Heart right ventricle (tissue), 16 donors: ENCODE results near the gene FAM204A. TPM values are rescaled to one million over a fixed set of nuclear protein-coding genes. Genes with fewer than 3 reads are reported as not detected.

ENCODE experiments used
- ATAC-seq, 8 donors: fragments of 200-7000 bp; cut with Tn5 transposase; one replicate each; pipeline ENCODE4 v1.9.1; 2020; ENCODE audit warnings: mild to moderate bottlenecking in 8 of 8, moderate library complexity in 8 of 8, moderate number of reproducible peaks in 1 of 8
- DNase-seq, 2 donors: peaks; one replicate each; pipeline ENCODE4 v3.0.0-alpha.2; 2020
- H3K27ac ChIP-seq, 10 donors: fragments of 200-600 bp; sonication (generic) in 2 of 10; one replicate each; pipeline versions ENCODE4 v1.5.0 to v1.8.0; 2020 to 2022; ENCODE audit warnings: mild to moderate bottlenecking in 3 of 10
- H3K27me3 ChIP-seq, 7 donors: fragments of 200-600 bp; one replicate each; pipeline ENCODE4 v1.8.0; 2021 to 2022; ENCODE audit warnings: mild to moderate bottlenecking in 2 of 7
- H3K36me3 ChIP-seq, 9 donors: fragments of 200-600 bp; sonication (generic) in 1 of 9; one replicate each; pipeline versions ENCODE4 v1.5.0 to v1.8.0; 2020 to 2022; ENCODE audit warnings: mild to moderate bottlenecking in 2 of 9
- H3K4me1 ChIP-seq, 9 donors: fragments of 200-600 bp; sonication (generic) in 1 of 9; one replicate each; pipeline versions ENCODE4 v1.5.0 to v1.8.0; 2020 to 2022; ENCODE audit warnings: mild to moderate bottlenecking in 4 of 9
- H3K4me3 ChIP-seq, 10 donors: fragments of 200-600 bp; sonication (generic) in 2 of 10; one replicate each; pipeline versions ENCODE4 v1.5.0 to v1.8.0; 2020 to 2022; ENCODE audit warnings: mild to moderate bottlenecking in 7 of 10, moderate library complexity in 2 of 10
- H3K9me3 ChIP-seq, 11 donors: fragments of 200-600 bp in 10 of 11; sonication (generic) in 2 of 11; one replicate each; pipeline versions ENCODE4 v1.5.0 to v1.8.0; 2013 to 2022; ENCODE audit warnings: mild to moderate bottlenecking in 2 of 11, control low read depth in 1 of 11, moderate library complexity in 1 of 11
- CTCF ChIP-seq, 9 donors: fragments of 200-600 bp; sonication (generic) in 2 of 9; IDR thresholded peaks; one replicate each; pipeline versions ENCODE4 v1.5.0 to v1.8.0; 2021 to 2022; ENCODE audit warnings: antibody characterized with exemption in 9 of 9, mild to moderate bottlenecking in 5 of 9, moderate library complexity in 1 of 9
- WGBS, 2 donors: extraction: QIAGEN DNeasy Blood & Tissue Kit; methylation state at CpG; one replicate each; pipeline ENCODE4 v1.1.7; 2013; ENCODE audit warnings: inconsistent platforms in 1 of 2; 5-methylcytosine and 5-hydroxymethylcytosine counted together
- intact Hi-C, 10 donors: fragments of 100-400 bp; cut with DNase I; formaldehyde crosslinking; loops; one replicate each; pipeline versions ENCODE4 v1.11.1 to v1.14.2; 2022
- polyA plus RNA-seq, 2 donors: library from polyadenylated mRNA; stranded (reverse); fragments of 200-250 nt; gene quantifications; one replicate each; pipeline ENCODE4 v1.2.3, GENCODE V29; 2013
- total RNA-seq, 10 donors: library from RNA; stranded (reverse); fragmentation: NEBNext Ultra II Directional in 3 of 10; extraction: Animal tissue kit (Norgen Biotek cat#: 25700) in 3 of 10; gene quantifications; one replicate each; pipeline versions ENCODE4 v1.2.1 to v1.2.4, GENCODE V29; 2021 to 2023
- donor health status: Arrhythmogenic right ventricular cardiomyopathy.
- donor health status: ischemic (EF 13 %, LVEDD 7.1; RV severe dilation, severe dysfunction).
- donor health status: healthy with polysubstance abuse.
- donor health status: DM: no; HTN: yes; CAD: no.
- donor health status: DM: no; HTN: no; CAD: no.
- donor health status: ischemic (EF 25% LVEDD 6.9; RV normal size, moderate dysfunction).
- donor health status: ischemic (EF 25% LVEDD 5.7; RV mildly dilated, moderate dysfunction).
- donor health status: healthy.
- donor health status: DM: yes; HTN: yes; CAD: no.
- donor health status: Ischemic cardiomyopathy.
- donor health status: ischemic (EF 35%, LVEDD 5.7; RV mildly dilated, moderate dysfunction).
- donor health status: nonischemic (EF 11% LVEDD 7.7; RV severe dilation, severe dysfunction).
- donor health status: DM: yes; HTN: yes; CAD: no.
- donor health status: PGD.
- donor health status: ischemic (EF 29% LVEDD 5.4; RV normal size, mild dysfunction).
- donor health status: nonischemic (EF 23%, LVEDD 6.1; RV moderate dilation, normal function).

The FAM204A gene
- total and polyA plus RNA-seq, 12 donors = 29.0 to 77.7 (median 62.9) TPM

DNA sequence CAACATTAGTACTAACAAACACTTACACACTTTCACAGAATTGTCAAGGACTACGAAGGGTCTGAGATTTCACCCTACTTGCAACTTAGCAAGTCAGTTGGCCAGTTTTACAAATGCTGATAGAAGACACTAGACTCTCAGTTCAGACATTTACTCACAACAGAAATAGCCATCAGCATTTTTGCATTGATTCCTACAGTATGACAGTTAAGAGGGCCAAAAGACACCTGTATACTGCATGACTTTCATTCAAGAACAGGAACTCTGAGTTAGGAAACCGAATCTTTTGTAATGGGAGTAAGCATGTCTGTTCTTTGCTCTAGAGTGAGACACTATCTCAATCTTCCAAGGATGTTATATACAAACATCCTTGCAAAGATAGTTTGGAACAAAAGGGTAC lies 40.9 kb downstream of the FAM204A start:
- DNase-seq = no peak
- H3K4me3 ChIP-seq = no peak overlapping the region
- H3K9me3 ChIP-seq = no peaks in the 10 kb centered on the region
- WGBS, 2 donors = 91 to 97% methylated on average over 2 of the region's 2 CpGs
- no peaks in the 10 kb centered on the region for H3K4me1 ChIP-seq
- no peaks in the 10 kb centered on the region for H3K27me3 ChIP-seq
- H3K36me3 ChIP-seq = peaks cover 0 to 28% (median 5%) of the 10 kb centered on the region in 9 donors
- ATAC-seq = no peak
- no peak overlapping the region for H3K27ac ChIP-seq
- intact Hi-C loops = loop anchor here in 1 of 10 donors (5.0 kb wide), 1 partner anchor 36 kb away; no protein-coding TSS in a partner anchor
- TF ChIP-seq CTCF (IDR thresholded peaks at IDR 0.05) = no peak

DNA sequence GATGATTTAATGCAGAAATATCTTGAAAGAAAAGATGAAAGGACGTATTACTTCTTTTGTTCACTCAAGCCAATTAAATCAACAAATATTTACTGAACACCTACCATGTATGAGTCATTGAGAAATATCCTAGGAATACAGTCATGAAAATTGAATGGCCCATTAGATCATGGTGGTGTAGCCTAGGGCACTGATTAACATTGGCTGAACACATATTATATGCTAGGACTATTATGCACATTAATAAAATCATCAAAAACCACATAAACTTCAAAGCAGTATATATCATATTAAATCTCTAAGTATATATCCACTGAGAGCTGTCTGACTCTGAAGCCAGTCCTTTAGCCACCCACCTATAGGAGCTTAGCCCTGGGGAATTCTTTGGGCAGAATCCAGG lies 41.8 kb downstream of the FAM204A start:
- DNase-seq (no peak), ATAC-seq (no peak)
- Histone ChIP-seq H3K27ac (no peak overlapping the region), H3K4me3 (no peak overlapping the region), H3K36me3 (peaks cover 0 to 19% (median 1%) of the 10 kb centered on the region in 9 donors), H3K27me3 (no peaks in the 10 kb centered on the region), H3K4me1 (no peaks in the 10 kb centered on the region), H3K9me3 (no peaks in the 10 kb centered on the region)
- no peak for TF ChIP-seq CTCF (IDR thresholded peaks at IDR 0.05)
- 89 to 100% methylated on average over 1 of the region's 1 CpG for WGBS, 2 donors
- intact Hi-C loops = loop anchor here in 1 of 10 donors (5.0 kb wide), 1 partner anchor 37 kb away; no protein-coding TSS in a partner anchor

GRCh38 chr10:118298787-118299186 lies 43.3 kb downstream of the FAM204A start:
- ATAC-seq = no peak
- WGBS, 2 donors = 88% methylated on average over 7 of the region's 7 CpGs
- intact Hi-C loops = no loop called here

GRCh38 chr10:118291122-118291521 lies 51.0 kb downstream of the FAM204A start:
- DNase-seq (no peak), ATAC-seq (no peak)
- H3K36me3 ChIP-seq = no peaks in the 10 kb centered on the region
- no peaks in the 10 kb centered on the region for H3K4me1 ChIP-seq
- no peak overlapping the region for H3K4me3 ChIP-seq
- no peak overlapping the region for H3K27ac ChIP-seq
- no peak for TF ChIP-seq CTCF (IDR thresholded peaks at IDR 0.05)
- peaks cover 0 to 11% (median 0%) of the 10 kb centered on the region in 11 donors for H3K9me3 ChIP-seq
- peaks cover 0 to 30% (median 12%) of the 10 kb centered on the region in 7 donors for H3K27me3 ChIP-seq
- intact Hi-C loops = no loop called here

More at GRCh38 chr10:118298787-118299186, 43.3 kb downstream of the FAM204A start:
- Histone ChIP-seq H3K4me3 (no peak overlapping the region), H3K27ac (no peak overlapping the region), H3K27me3 (peaks cover 0 to 10% (median 0%) of the 10 kb centered on the region in 7 donors), H3K9me3 (no peaks in the 10 kb centered on the region), H3K4me1 (no peaks in the 10 kb centered on the region), H3K36me3 (peaks cover 0 to 10% (median 0%) of the 10 kb centered on the region in 9 donors)
- no peak for TF ChIP-seq CTCF (IDR thresholded peaks at IDR 0.05)
- DNase-seq = no peak
